Naive thymus-derived CD8-positive, alpha-beta T cell (primary cell): ENCODE measurements around the gene MED16. TPM values are rescaled to one million over a fixed set of nuclear protein-coding genes. Genes with fewer than 3 reads are reported as not detected.
"Not testable (repeated sequence)": the region's sequence is repeated elsewhere in the genome, so short reads cannot be mapped to it uniquely, and the experiment has no call there.

Source experiments
- ATAC-seq, 2 donors: fragments of 150-1000 bp; cut with Tn5 transposase in 1 of 2; sonication (Bioruptor Pico), chemical (Tn5 transposase) in 1 of 2; 1 replicate in 1 of 2; 2 replicates in 1 of 2; pipeline ENCODE4 v1.10.0; 2021; ENCODE audit warnings: mild to moderate bottlenecking in 2 of 2, moderate library complexity in 2 of 2
- POLR2A ChIA-PET: fragments of 350-600 bp; sonication (Branson Sonifier 250); formaldehyde crosslinking; loops from one replicate; lab custom pipeline; 2021; ENCODE audit warnings: antibody characterized with exemption; lab: Charles Lee
- DNase-seq, 10 donors: peaks; one replicate each; pipeline versions ENCODE4 v3.0.0 to v3.0.0-alpha.2; 2020 to 2022
- H3K27ac Mint-ChIP-seq, 10 donors: one replicate each; pipeline ENCODE4 v1.8.0; 2020 to 2022; ENCODE audit warnings: mild to moderate bottlenecking in 10 of 10, mixed read lengths in 10 of 10, moderate library complexity in 4 of 10, inconsistent platforms in 1 of 10
- H3K27me3 Mint-ChIP-seq, 5 donors: one replicate each; pipeline ENCODE4 v1.8.0; 2021 to 2022; ENCODE audit warnings: mixed read lengths in 5 of 5
- H3K36me3 Mint-ChIP-seq, 3 donors: one replicate each; pipeline ENCODE4 v1.8.0; 2020 to 2022; ENCODE audit warnings: mixed read lengths in 3 of 3, mild to moderate bottlenecking in 2 of 3, inconsistent platforms in 1 of 3
- H3K4me1 Mint-ChIP-seq, 4 donors: one replicate each; pipeline ENCODE4 v1.8.0; 2021 to 2022; ENCODE audit warnings: mixed read lengths in 4 of 4
- H3K4me3 Mint-ChIP-seq, 10 donors: one replicate each; pipeline ENCODE4 v1.8.0; 2020 to 2022; ENCODE audit warnings: mild to moderate bottlenecking in 10 of 10, mixed read lengths in 10 of 10, moderate library complexity in 6 of 10, inconsistent platforms in 1 of 10
- H3K9me3 Mint-ChIP-seq, 9 donors: one replicate each; pipeline ENCODE4 v1.8.0; 2020 to 2022; ENCODE audit warnings: mixed read lengths in 9 of 9, mild to moderate bottlenecking in 3 of 9, inconsistent platforms in 1 of 9, moderate library complexity in 1 of 9
- polyA plus RNA-seq, 3 donors: library from polyadenylated mRNA; unstranded; fragments of 300-500 nt; fragmentation: Illumina TruSeq; gene quantifications; one replicate each; pipeline ENCODE4 v1.2.3, GENCODE V29; 2021
- total RNA-seq, 8 experiments: library from RNA in 2 of 8; stranded (reverse) in 2 of 8; gene quantifications; one replicate each; pipeline ENCODE4 v1.2.3 and lab custom pipeline; 2021 to 2026

Gene MED16
- total and polyA plus RNA-seq, 5 experiments from 2014 or later: 54.3 to 117 (median 68.8) TPM

- Mint-ChIP-seq H3K4me1 (peaks cover 0 to 2% (median under 1%) of the 10 kb centered on the region in 4 donors), H3K27ac (no peak overlapping the region), H3K36me3 (peaks cover 0 to 22% (median 2%) of the 10 kb centered on the region in 3 donors), H3K9me3 (no peaks in the 10 kb centered on the region), H3K4me3 (no peak overlapping the region), H3K27me3 (no peaks in the 10 kb centered on the region)
- POLR2A ChIA-PET: interaction anchor here (1.0 to 2.1 kb wide), 6 partner anchors 10 to 34 kb away, joined by 3 to 12 read pairs (median 3); partner anchors contain the start of genes MED16 and RNU6-9
- ATAC-seq (no peak), DNase-seq (no peak)
Observed at GRCh38 chr19:881385-882071, 11.5 kb downstream of the MED16 start.

GRCh38 chr19:879711-880438 is 13.1 kb downstream of the MED16 start:
- no peak overlapping the region for H3K27ac Mint-ChIP-seq
- POLR2A ChIA-PET: interaction anchor here (0.9 to 2.6 kb wide), 3 partner anchors 13 to 16 kb away, joined by 5 to 12 read pairs (median 6); partner anchors contain the start of genes MED16 and RNU6-9
- H3K9me3 Mint-ChIP-seq: no peaks in the 10 kb centered on the region
- no peak overlapping the region for H3K4me3 Mint-ChIP-seq
- H3K36me3 Mint-ChIP-seq: peaks cover 0 to 17% (median 0%) of the 10 kb centered on the region in 3 donors
- no peaks in the 10 kb centered on the region for H3K27me3 Mint-ChIP-seq
- ATAC-seq (no peak), DNase-seq (no peak)
- H3K4me1 Mint-ChIP-seq: peaks cover 0 to 2% (median under 1%) of the 10 kb centered on the region in 4 donors

GRCh38 chr19:878751-879561 is 14.0 kb downstream of the MED16 start:
- H3K4me3 Mint-ChIP-seq, ATAC-seq, H3K27me3 Mint-ChIP-seq, DNase-seq, H3K9me3 Mint-ChIP-seq, H3K4me1 Mint-ChIP-seq: not testable (repeated sequence)
- Mint-ChIP-seq H3K27ac (peak overlapping the region in 1 of 10 donors; percentile 63), H3K36me3 (peaks cover 0 to 17% (median 0%) of the 10 kb centered on the region in 3 donors)
- POLR2A ChIA-PET: interaction anchor here (0.7 to 2.6 kb wide), 5 partner anchors 10 to 29 kb away, joined by 3 to 12 read pairs (median 3); partner anchors contain the start of genes CFD, MED16 and RNU6-9

GRCh38 chr19:877992-878660 is 14.9 kb downstream of the MED16 start:
- not testable (repeated sequence) for H3K4me3 Mint-ChIP-seq, H3K9me3 Mint-ChIP-seq, ATAC-seq, H3K4me1 Mint-ChIP-seq, H3K27me3 Mint-ChIP-seq, DNase-seq, H3K27ac Mint-ChIP-seq
- peaks cover 0 to 13% (median 0%) of the 10 kb centered on the region in 3 donors for H3K36me3 Mint-ChIP-seq
- POLR2A ChIA-PET: interaction anchor here (0.7 to 2.6 kb wide), 4 partner anchors 10 to 29 kb away, joined by 3 to 12 read pairs (median 3); partner anchors contain the start of genes MED16 and RNU6-9

- POLR2A ChIA-PET: interaction anchor here (0.6 to 1.2 kb wide), 2 partner anchors 13 to 25 kb away, joined by 3 read pairs; no protein-coding TSS in a partner anchor
- ATAC-seq: no peak
- no peaks in the 10 kb centered on the region for H3K9me3 Mint-ChIP-seq
Observed at GRCh38 chr19:876780-877314, 16.1 kb downstream of the MED16 start.

GRCh38 chr19:876089-876488 is 16.9 kb downstream of the MED16 start:
- ATAC-seq (no peak), DNase-seq (no peak)
- H3K27me3 Mint-ChIP-seq: peaks cover 0 to 2% (median 0%) of the 10 kb centered on the region in 5 donors
- peaks cover 0 to 9% (median 2%) of the 10 kb centered on the region in 3 donors for H3K36me3 Mint-ChIP-seq
- peak overlapping the region in 1 of 10 donors; percentile 76 for H3K27ac Mint-ChIP-seq
- POLR2A ChIA-PET: interaction anchor here (0.6 to 3.3 kb wide), 3 partner anchors 12 to 30 kb away, joined by 3 to 17 read pairs (median 3); partner anchors contain the start of genes MED16 and RNU6-9
- H3K4me1 Mint-ChIP-seq: peaks cover 3 to 12% (median 10%) of the 10 kb centered on the region in 4 donors
- H3K4me3 Mint-ChIP-seq: no peak overlapping the region
- H3K9me3 Mint-ChIP-seq: no peaks in the 10 kb centered on the region

More at GRCh38 chr19:876780-877314, 16.1 kb downstream of the MED16 start:
- no peak overlapping the region for H3K4me3 Mint-ChIP-seq
- H3K27ac Mint-ChIP-seq: no peak overlapping the region
- DNase-seq: no peak
- peaks cover 1 to 9% (median 8%) of the 10 kb centered on the region in 4 donors for H3K4me1 Mint-ChIP-seq
- no peaks in the 10 kb centered on the region for H3K27me3 Mint-ChIP-seq
- H3K36me3 Mint-ChIP-seq: peaks cover 0 to 11% (median 0%) of the 10 kb centered on the region in 3 donors

- Mint-ChIP-seq H3K9me3 (no peaks in the 10 kb centered on the region), H3K36me3 (peaks cover 0 to 9% (median 2%) of the 10 kb centered on the region in 3 donors), H3K4me1 (peaks cover 4 to 14% (median 10%) of the 10 kb centered on the region in 4 donors), H3K27ac (peak overlapping the region in 2 of 10 donors; percentile 48 to 69), H3K27me3 (peaks cover 0 to 2% (median 0%) of the 10 kb centered on the region in 5 donors), H3K4me3 (no peak overlapping the region)
- POLR2A ChIA-PET: interaction anchor here (0.8 to 3.3 kb wide), 2 partner anchors 16 to 18 kb away, joined by 3 to 17 read pairs; partner anchors contain the start of genes MED16 and RNU6-9
- no peak for DNase-seq
- ATAC-seq: no peak
Observed at GRCh38 chr19:875265-875879, 17.6 kb downstream of the MED16 start.

GRCh38 chr19:873561-874041 is 19.4 kb downstream of the MED16 start:
- ATAC-seq (no peak), DNase-seq (no peak)
- H3K4me3 Mint-ChIP-seq: no peak overlapping the region
- H3K9me3 Mint-ChIP-seq: no peaks in the 10 kb centered on the region
- H3K4me1 Mint-ChIP-seq: peaks cover 6 to 15% (median 11%) of the 10 kb centered on the region in 4 donors
- POLR2A ChIA-PET: interaction anchor here (0.6 to 3.3 kb wide), 8 partner anchors 9 to 321 kb away, joined by 3 to 19 read pairs (median 4); partner anchors contain the start of genes MED16 and RNU6-9
- H3K27ac Mint-ChIP-seq: peak overlapping the region in 1 of 10 donors; percentile 11
- peaks cover 0 to 21% (median 4%) of the 10 kb centered on the region in 3 donors for H3K36me3 Mint-ChIP-seq
- peaks cover 0 to 2% (median 0%) of the 10 kb centered on the region in 5 donors for H3K27me3 Mint-ChIP-seq

- H3K27ac Mint-ChIP-seq: peak overlapping the region in 7 of 10 donors; percentile 11 to 84 (median 59)
- peak overlapping the region in 6 of 10 donors; percentile 37 to 82 (median 68) for H3K4me3 Mint-ChIP-seq
- ATAC-seq: peak; percentile 73 to 86
- no peaks in the 10 kb centered on the region for H3K9me3 Mint-ChIP-seq
- H3K4me1 Mint-ChIP-seq: peaks cover 6 to 15% (median 11%) of the 10 kb centered on the region in 4 donors
- peak; percentile 49 to 93 (median 74) for DNase-seq
- H3K27me3 Mint-ChIP-seq: peaks cover 0 to 2% (median 0%) of the 10 kb centered on the region in 5 donors
- POLR2A ChIA-PET: interaction anchor here (0.6 to 3.3 kb wide), 17 partner anchors 9 to 321 kb away, joined by 3 to 23 read pairs (median 6); partner anchors contain the start of genes ARHGAP45, MED16, R3HDM4 and RNU6-9
- peaks cover 0 to 23% (median 4%) of the 10 kb centered on the region in 3 donors for H3K36me3 Mint-ChIP-seq
Observed at GRCh38 chr19:873084-873483, 19.9 kb downstream of the MED16 start.

GRCh38 chr19:872266-872951 is 20.6 kb downstream of the MED16 start:
- H3K36me3 Mint-ChIP-seq: peaks cover 0 to 27% (median 4%) of the 10 kb centered on the region in 3 donors
- peaks cover 7 to 17% (median 11%) of the 10 kb centered on the region in 4 donors for H3K4me1 Mint-ChIP-seq
- H3K9me3 Mint-ChIP-seq: no peaks in the 10 kb centered on the region
- DNase-seq (peak; percentile 65 to 92 (median 82)), ATAC-seq (peak; percentile 81 to 84)
- POLR2A ChIA-PET: interaction anchor here (0.6 to 2.6 kb wide), 14 partner anchors 8 to 195 kb away, joined by 3 to 23 read pairs (median 6); partner anchors contain the start of genes ARHGAP45, MED16, R3HDM4 and RNU6-9
- H3K4me3 Mint-ChIP-seq: peak overlapping the region; percentile 70 to 85 (median 82)
- peaks cover 0 to 2% (median 0%) of the 10 kb centered on the region in 5 donors for H3K27me3 Mint-ChIP-seq
- H3K27ac Mint-ChIP-seq: peak overlapping the region; percentile 59 to 96 (median 94)
